GM21390 (cell line): ENCODE data around the gene TRPM2.

Experiments
- ATAC-seq: cut with Tn5 transposase; IDR thresholded peaks from one replicate; pipeline ENCODE4 v1.9.1; 2021; ENCODE audit not compliant: unreplicated experiment

The TRPM2 gene

GRCh38 chr21:44424608-44425306 lies 71.3 kb downstream of the TRPM2 start:
- ATAC-seq, result no peak

GRCh38 chr21:44425307-44425894 lies 72.0 kb downstream of the TRPM2 start:
- no peak for ATAC-seq

DNA sequence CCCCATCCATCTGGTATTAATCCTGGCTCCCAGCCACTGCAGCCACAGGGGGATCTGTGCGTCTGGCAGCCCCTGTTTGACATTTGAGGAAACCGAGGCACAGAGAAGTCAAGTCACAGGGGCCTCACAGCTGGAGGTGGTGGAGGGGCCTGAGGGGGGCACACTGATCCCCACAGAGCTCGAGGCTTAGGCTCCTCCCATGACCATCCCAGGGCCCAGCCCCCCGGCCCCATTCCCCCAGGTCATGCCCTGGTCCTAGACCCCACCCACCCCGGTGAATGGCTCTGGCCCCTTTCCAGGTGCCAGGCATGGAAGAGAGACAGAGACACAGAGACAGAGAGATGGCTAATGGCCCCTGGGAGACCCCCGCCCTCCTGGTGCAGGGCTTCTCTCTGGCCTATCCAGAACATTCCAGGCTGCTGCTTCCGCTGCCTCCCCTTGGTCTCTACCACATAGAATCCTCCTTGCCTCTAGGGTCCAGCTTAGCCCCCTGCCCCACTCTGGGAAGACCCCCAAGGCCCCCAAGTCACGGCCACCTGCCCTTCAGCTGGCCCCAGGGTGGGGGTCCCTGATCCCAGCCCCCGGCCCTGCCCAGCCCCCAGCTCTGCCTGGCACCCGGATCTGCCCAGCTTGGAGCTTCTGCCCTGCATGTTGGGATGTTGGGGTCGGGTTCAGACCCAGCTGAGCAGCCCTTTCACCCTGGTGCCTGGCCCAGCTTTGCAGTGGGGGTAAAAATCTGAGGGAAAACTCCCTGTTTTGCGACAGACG lies 72.7 kb downstream of the TRPM2 start:
- no peak for ATAC-seq

DNA sequence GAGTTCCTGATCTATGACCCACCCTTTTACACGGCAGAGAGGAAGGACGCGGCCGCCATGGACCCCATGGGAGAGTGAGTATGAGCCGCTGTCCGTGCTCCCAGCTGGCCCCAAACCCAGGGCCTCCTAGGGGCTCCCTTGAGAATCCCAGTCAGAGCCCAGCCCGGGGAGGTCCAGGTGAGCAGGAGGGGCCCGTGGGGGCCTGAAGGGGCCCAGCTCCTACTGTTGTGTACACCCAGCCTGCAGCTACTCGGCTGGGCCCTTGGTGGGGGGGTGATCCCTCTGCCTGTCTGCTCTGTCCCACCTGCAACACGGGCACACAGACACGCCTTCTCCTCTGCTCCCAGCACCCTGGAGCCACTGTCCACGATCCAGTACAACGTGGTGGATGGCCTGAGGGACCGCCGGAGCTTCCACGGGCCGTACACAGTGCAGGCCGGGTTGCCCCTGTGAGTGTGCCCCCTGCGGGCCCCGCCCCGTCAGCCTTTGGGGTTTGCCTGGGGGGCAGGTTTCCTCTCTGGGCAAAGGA lies 73.3 kb downstream of the TRPM2 start:
- no peak for ATAC-seq

DNA sequence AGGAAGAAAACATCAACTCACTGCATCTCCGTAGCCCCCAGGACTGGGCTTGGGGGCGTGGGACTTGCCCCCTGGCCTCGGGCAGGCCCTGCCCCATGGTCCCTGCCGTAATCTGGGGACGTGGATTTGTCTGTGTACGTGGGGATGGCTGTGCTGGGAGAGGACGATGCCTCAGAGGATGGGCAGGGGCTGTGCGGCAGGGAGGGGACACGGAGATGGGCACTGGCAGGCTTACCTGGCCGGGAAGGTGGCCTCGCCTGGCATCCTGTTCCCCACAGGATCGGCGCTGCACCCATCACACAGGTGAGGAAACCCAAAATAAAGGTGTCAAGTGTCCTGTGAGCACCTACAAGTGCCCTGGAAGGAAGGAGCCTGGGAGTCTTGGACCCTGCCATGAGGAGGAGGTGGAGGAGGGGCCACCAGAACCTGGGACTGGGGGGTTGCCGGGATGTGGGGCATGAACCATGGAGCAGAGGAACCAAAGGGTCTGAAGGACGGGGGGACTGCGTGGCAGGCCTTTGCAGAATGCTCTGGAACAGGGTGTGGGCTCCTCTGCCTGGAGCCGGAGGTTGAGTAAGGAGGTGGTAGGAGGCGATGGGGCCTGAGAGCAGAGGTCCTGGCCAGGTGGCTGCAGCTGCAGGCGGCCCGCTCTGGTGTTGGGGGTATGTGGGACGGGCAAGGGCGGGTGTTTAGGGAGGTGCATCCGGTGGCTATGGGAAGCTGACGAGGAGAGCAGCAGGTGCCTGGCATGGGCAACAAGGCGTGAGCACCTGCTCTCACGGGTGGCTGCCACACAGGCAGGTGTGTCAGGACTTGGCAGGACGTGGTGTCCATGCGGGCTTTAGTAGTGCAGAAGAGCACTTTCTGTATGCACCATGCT lies 74.1 kb downstream of the TRPM2 start:
- ATAC-seq, result no peak

DNA sequence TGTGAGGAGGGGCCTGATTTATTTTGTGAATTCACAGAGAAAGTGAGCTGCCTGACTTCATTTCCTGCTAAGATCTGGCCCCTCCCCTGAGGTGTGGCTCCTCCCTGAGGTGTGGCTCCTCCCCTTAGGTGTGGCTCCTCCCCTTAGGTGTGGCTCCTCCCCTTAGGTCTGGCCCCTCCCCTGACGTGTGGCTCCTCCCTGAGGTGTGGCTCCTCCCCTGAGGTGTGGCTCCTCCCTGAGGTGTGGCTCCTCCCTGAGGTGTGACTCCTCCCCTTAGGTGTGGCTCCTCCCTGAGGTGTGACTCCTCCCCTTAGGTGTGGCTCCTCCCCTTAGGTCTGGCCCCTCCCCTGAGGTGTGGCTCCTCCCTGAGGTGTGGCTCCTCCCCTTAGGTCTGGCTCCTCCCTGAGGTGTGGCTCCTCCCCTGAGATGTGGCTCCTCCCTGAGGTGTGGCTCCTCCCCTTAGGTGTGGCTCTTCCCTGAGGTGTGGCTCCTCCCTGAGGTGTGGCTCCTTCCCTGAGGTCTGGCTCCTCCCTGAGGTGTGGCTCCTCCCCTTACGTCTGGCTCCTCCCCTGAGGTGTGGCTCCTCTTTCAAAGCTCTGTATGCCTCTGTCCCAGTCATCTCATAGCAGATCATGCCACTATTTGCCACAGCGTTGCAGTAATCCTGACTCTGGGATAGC lies 75.0 kb downstream of the TRPM2 start:
- ATAC-seq, result no peak

DNA sequence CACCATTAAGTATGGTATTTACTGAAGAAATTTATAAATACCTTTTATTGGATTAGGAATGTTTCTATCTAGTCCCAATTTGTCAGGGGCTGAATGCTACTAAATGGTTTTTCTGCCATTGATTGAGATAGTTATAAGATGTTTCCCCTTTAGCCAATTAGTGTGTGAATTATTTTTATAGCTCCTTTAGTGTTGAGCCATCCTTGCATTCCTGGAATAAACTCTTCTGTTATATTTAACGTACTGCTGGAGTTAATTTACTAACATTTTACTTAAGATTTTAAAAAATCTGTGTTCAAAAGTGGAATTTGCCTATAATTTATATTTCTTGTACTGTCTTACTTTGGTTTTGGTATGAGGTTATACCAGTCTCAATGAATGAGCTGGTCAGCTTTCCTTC lies 76.5 kb downstream of the TRPM2 start:
- ATAC-seq, result no peak

DNA sequence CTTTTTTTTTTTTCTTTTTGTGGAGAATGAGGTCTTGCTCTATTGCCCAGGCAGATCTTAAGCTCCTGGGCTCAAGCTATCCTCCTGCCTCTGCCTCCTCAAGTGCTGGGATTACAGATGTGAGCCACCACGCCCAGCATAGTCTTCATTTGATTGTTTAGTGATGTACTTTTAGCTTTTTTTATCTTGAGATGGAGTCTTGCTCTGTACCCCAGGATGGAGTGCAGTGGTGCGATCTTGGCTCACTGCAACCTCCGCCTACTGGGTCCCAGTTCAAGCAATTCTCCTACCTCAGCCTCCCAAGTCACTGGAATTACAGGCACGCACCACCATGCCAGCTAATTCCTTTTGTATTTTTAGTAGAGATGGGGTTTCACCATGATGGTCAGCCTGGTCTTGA lies 77.9 kb downstream of the TRPM2 start:
- ATAC-seq, result no peak

GRCh38 chr21:44432841-44433790 lies 79.7 kb downstream of the TRPM2 start:
- ATAC-seq, result no peak

- ATAC-seq, result no peak
Measured at GRCh38 chr21:44433791-44434567, 80.6 kb downstream of the TRPM2 start.

DNA sequence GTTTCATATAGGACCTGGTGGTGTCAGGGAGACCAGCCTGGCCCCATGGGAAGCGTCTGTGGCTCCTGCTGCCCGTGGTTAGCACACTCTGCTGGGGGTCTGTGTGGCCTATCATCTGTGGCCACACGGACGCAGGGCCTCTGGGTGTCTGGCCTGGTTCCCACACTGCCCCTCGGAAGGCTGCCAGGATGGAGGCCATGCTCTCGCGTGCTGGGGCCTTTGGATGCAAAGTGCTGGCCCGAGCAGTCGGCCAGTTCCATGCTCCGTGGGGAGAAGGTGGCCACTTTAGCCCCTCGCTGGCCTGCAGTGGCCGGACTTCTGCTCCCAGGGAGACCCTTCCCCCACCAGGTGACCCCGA lies 81.1 kb downstream of the TRPM2 start:
- no peak for ATAC-seq

- ATAC-seq, result no peak
Measured at GRCh38 chr21:44434936-44435635, 81.7 kb downstream of the TRPM2 start.

GRCh38 chr21:44436111-44436611 lies 82.7 kb downstream of the TRPM2 start:
- no peak for ATAC-seq

DNA sequence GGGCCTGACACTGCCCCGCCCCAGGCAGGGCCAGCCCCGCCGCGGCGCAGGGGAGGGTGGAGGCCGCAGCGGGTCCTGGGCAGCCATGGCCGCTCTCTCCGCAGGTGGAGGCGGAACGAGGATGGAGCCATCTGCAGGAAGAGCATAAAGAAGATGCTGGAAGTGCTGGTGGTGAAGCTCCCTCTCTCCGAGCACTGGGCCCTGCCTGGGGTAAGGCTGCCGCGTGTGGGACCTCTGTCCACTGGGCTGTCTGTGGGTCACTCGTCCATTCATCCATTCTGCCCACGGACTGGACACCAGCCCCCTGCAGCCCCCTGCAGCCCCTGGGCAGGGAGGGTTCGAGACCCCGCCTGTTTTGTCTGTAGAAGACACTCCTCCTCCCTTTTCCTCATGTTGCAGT lies 83.5 kb downstream of the TRPM2 start:
- ATAC-seq, result no peak

GRCh38 chr21:44437371-44437695 lies 83.9 kb downstream of the TRPM2 start:
- ATAC-seq, result no peak

- no peak for ATAC-seq
Measured at GRCh38 chr21:44437696-44438431, 84.4 kb downstream of the TRPM2 start.

DNA sequence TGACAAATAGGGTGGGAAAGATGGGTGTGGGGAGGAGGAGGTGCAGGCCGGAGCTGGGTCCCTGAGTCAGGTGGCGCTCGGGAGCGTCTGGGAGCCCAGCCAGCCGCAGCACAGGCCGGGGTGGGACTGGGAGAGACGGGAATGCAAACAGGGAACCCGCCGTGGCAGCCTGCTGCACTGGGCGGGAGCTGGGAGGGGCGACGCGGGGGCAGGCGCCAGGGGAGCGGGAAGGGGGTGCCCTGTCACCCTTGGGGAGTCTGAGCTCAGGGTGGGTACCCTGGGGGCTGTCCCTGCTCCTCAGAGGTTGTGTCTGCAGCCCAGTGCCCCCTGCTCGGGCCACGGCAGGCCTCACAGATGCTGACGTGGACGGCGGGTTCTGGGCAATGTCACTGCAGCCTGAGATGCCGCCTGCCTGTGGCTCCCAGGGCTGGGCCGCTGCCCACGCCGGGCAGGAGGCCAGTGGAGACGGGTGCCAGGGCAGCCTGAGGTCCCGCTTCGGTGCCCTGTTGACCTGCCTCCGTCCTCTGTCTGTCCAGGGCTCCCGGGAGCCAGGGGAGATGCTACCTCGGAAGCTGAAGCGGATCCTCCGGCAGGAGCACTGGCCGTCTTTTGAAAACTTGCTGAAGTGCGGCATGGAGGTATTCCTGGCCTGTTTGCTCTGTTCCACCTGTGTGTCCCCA lies 85.2 kb downstream of the TRPM2 start:
- ATAC-seq, result no peak
